ENCODE results near the gene CCR6.
"Not testable (repeated sequence)": the region's sequence is repeated elsewhere in the genome, so short reads cannot be mapped to it uniquely, and the experiment has no call there.

CCR6 gene

DNA sequence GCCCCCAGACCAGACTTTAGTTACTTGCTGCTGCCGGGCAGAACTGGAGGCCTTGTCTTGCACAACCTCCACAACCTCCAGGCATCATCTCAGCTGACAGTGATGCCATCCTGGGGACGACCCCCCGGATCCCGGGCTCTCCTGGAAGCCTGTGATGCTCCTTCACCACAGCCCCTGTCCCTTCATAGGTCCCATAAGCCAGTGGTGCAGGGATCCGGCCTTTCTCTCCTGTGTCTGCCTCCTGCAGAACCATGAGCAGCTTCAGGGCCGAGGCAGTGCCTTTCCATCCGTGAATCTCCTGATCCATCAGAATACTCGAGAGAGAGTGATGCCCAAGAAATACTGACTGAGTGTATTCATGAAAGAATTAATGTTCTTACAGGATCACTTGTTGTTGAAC lies 57.2 kb downstream of the CCR6 start:
- not testable (repeated sequence) for DNase-seq

DNA sequence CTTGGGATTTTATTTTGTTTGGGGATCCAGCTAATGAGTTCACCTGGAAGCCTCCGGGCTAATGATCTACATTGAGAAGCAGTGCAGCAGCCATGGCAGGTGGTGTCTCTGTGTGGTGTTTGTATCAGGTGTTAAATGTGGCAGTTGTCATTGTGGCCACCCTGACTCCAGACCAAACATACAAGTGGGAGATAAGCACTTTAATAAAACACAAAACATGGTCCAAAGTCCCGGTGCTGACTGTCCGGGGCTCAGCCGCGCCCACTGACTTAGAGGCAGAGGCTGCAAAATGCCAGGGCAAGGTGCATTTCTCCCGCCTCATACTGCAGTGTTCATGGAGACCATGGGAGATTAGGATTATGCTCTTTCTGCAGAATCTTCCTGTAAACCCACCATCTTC lies 58.5 kb downstream of the CCR6 start:
- DNase-seq, result not testable (repeated sequence)

DNA sequence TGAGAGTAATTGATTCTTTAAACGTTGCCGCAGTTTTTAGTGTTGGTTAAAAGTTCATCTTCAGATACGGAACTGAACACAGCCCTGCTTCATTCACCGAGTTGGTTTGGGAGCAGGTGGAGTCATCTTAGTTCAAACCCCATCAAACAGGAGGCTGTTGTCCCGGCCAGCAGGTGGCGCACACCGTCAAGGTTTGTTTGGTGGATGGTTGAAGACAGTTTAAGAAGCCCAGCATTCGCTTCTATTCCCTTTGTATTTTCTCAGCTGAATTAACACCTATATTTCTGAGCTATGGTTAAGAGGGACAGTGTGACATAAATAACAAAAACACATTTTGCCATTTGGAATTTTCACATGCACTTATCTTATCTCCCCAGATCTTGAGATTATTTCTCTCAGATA lies 60.0 kb downstream of the CCR6 start:
- not testable (repeated sequence) for DNase-seq

DNA sequence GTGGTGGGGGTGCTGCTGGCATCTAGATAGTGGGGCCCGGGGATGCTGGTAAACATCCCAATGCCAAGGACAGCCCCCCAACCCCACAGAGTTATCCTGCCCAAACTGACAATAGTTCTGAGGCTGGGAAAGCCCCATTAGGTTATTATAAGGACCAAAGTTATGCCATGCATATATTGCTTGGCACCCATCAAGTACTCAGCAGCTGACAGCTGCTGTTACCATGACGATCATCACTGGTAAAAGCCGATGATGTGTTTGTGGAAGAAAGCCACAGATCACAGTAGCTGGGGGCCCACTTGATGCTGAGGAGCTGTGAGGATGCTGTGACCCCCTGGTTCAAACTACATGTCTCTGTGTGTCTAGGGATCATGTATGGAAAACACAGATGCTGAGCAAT lies 62.2 kb downstream of the CCR6 start:
- DNase-seq, result not testable (repeated sequence)

DNA sequence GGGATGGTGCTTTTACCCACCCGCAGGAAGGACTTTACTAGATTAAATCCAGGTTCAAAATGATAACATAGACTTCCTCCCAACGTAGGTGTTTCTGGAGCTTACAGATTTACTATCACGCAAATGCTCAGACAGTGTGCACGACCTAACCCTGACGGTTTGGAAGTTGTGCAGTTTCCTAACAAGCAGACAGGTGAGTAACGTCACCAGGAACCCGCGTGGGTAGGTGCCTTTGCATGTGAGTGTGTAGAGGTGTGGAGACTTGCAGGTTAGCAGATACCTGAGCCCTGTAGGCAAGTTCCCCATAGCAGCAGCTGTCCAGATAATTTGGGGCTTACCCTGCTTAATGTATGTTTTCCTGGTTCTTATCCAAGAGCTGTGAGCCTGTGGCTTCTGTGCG lies 64.4 kb downstream of the CCR6 start:
- DNase-seq, result not testable (repeated sequence)
